ENCODE results near the gene DMXL1. TPM values are rescaled to one million over a fixed set of nuclear protein-coding genes. Genes with fewer than 3 reads are reported as not detected.

DMXL1 gene
- total RNA-seq, 1 donor from 2014 or later, result 35.0 TPM

GRCh38 chr5:119036101-119036762 is 34.7 kb upstream of the DMXL1 start:
- Mint-ChIP-seq H3K4me1 (ENCODE audit: low read depth) (peaks cover 4% of the 10 kb centered on the region), H3K36me3 (ENCODE audit: low read depth) (no peaks in the 10 kb centered on the region), H3K27me3 (ENCODE audit: low read depth) (no peaks in the 10 kb centered on the region), H3K27ac (ENCODE audit: unreplicated experiment) (no peak overlapping the region), H3K9me3 (ENCODE audit: low read depth) (no peaks in the 10 kb centered on the region), H3K4me3 (ENCODE audit: unreplicated experiment) (no peak overlapping the region)
- no peak for DNase-seq (ENCODE audit: low spot score)
- TF ChIP-seq CTCF (IDR thresholded peaks at IDR 0.05), result no peak

- DNase-seq (ENCODE audit: low spot score), result no peak
- no peaks in the 10 kb centered on the region for H3K9me3 Mint-ChIP-seq (ENCODE audit: low read depth)
- H3K36me3 Mint-ChIP-seq (ENCODE audit: low read depth), result no peaks in the 10 kb centered on the region
- H3K27ac Mint-ChIP-seq (ENCODE audit: unreplicated experiment), result no peak overlapping the region
- H3K4me3 Mint-ChIP-seq (ENCODE audit: unreplicated experiment), result no peak overlapping the region
- peaks cover 4% of the 10 kb centered on the region for H3K4me1 Mint-ChIP-seq (ENCODE audit: low read depth)
- H3K27me3 Mint-ChIP-seq (ENCODE audit: low read depth), result no peaks in the 10 kb centered on the region
- TF ChIP-seq CTCF (IDR thresholded peaks at IDR 0.05), result no peak
These were observed 33.2 kb upstream of the DMXL1 start for GRCh38 chr5:119037496-119038215.

GRCh38 chr5:119048246-119048645 is 22.6 kb upstream of the DMXL1 start:
- no peaks in the 10 kb centered on the region for H3K9me3 Mint-ChIP-seq (ENCODE audit: low read depth)

GRCh38 chr5:119049824-119050449 is 20.9 kb upstream of the DMXL1 start:
- DNase-seq (ENCODE audit: low spot score), result no peak
- no peak overlapping the region for H3K4me3 Mint-ChIP-seq (ENCODE audit: unreplicated experiment)
- TF ChIP-seq CTCF (IDR thresholded peaks at IDR 0.05), result no peak
- H3K27me3 Mint-ChIP-seq (ENCODE audit: low read depth), result no peaks in the 10 kb centered on the region
- H3K36me3 Mint-ChIP-seq (ENCODE audit: low read depth), result no peaks in the 10 kb centered on the region
- H3K27ac Mint-ChIP-seq (ENCODE audit: unreplicated experiment), result no peak overlapping the region
- H3K9me3 Mint-ChIP-seq (ENCODE audit: low read depth), result no peaks in the 10 kb centered on the region
- H3K4me1 Mint-ChIP-seq (ENCODE audit: low read depth), result peaks cover 3% of the 10 kb centered on the region

More at GRCh38 chr5:119048246-119048645, 22.6 kb upstream of the DMXL1 start:
- Mint-ChIP-seq H3K4me3 (ENCODE audit: unreplicated experiment) (no peak overlapping the region), H3K36me3 (ENCODE audit: low read depth) (no peaks in the 10 kb centered on the region), H3K27ac (ENCODE audit: unreplicated experiment) (no peak overlapping the region), H3K4me1 (ENCODE audit: low read depth) (peaks cover 3% of the 10 kb centered on the region), H3K27me3 (ENCODE audit: low read depth) (no peaks in the 10 kb centered on the region)
- no peak for TF ChIP-seq CTCF (IDR thresholded peaks at IDR 0.05)
- no peak for DNase-seq (ENCODE audit: low spot score)

GRCh38 chr5:119054101-119054500 is 16.8 kb upstream of the DMXL1 start:
- no peaks in the 10 kb centered on the region for H3K27me3 Mint-ChIP-seq (ENCODE audit: low read depth)
- H3K4me3 Mint-ChIP-seq (ENCODE audit: unreplicated experiment), result no peak overlapping the region
- H3K9me3 Mint-ChIP-seq (ENCODE audit: low read depth), result no peaks in the 10 kb centered on the region
- H3K4me1 Mint-ChIP-seq (ENCODE audit: low read depth), result peaks cover 3% of the 10 kb centered on the region
- no peak for DNase-seq (ENCODE audit: low spot score)
- no peaks in the 10 kb centered on the region for H3K36me3 Mint-ChIP-seq (ENCODE audit: low read depth)
- no peak for TF ChIP-seq CTCF (IDR thresholded peaks at IDR 0.05)
- H3K27ac Mint-ChIP-seq (ENCODE audit: unreplicated experiment), result no peak overlapping the region

Measured in chondrocyte (in vitro differentiated cells).